ENCODE results near the gene PSMA5. TPM values are rescaled to one million over a fixed set of nuclear protein-coding genes. Genes with fewer than 3 reads are reported as not detected.

Gene PSMA5
- total and polyA plus RNA-seq, 7 experiments from 2014 or later, result 38.3 to 203 (median 76.4) TPM

Other genes with a start within 250 kb of the PSMA5 start
- 100 to 1,000 TPM; 110 to 173 (median 135) TPM for gene SARS1, start 212.5 kb downstream of the PSMA5 start, total RNA-seq
- 100 to 1,000 TPM; 134 to 179 TPM for gene SARS1, start 212.5 kb downstream of the PSMA5 start, polyA plus RNA-seq
- gene CELSR2, start 176.9 kb downstream of the PSMA5 start, total RNA-seq, result 1 to 10 TPM; 3.0 to 6.4 (median 3.2) TPM
- gene CELSR2, start 176.9 kb downstream of the PSMA5 start, polyA plus RNA-seq, result 1 to 10 TPM in 1 of 2 donors, under 1 TPM in 1; 0.17 to 1.3 TPM
- 10 to 100 TPM in 1 of 5 experiments, 1 to 10 TPM in 1, under 1 TPM in 2, not detected in 1; 0.38 to 16.1 (median 1.3) TPM for gene PSRC1, start 143.3 kb downstream of the PSMA5 start, total RNA-seq
- under 1 TPM in 1 of 2 donors, not detected in 1; 0.67 TPM for gene PSRC1, start 143.3 kb downstream of the PSMA5 start, polyA plus RNA-seq
- not detected for gene MYBPHL, start 119.4 kb downstream of the PSMA5 start, total RNA-seq
- gene MYBPHL, start 119.4 kb downstream of the PSMA5 start, polyA plus RNA-seq, result not detected
- 10 to 100 TPM in 1 of 5 experiments, 1 to 10 TPM in 4; 1.0 to 25.6 (median 1.8) TPM for gene SORT1, start 28.5 kb downstream of the PSMA5 start, total RNA-seq
- gene SORT1, start 28.5 kb downstream of the PSMA5 start, polyA plus RNA-seq, result not detected
- not detected for gene SYPL2, start 40.1 kb upstream of the PSMA5 start, total RNA-seq
- under 1 TPM in 1 of 2 donors, not detected in 1; 0.43 TPM for gene SYPL2, start 40.1 kb upstream of the PSMA5 start, polyA plus RNA-seq
- gene ATXN7L2, start 57.5 kb upstream of the PSMA5 start, total RNA-seq, result 10 to 100 TPM; 10.5 to 12.8 (median 11.7) TPM
- gene ATXN7L2, start 57.5 kb upstream of the PSMA5 start, polyA plus RNA-seq, result 10 to 100 TPM in 1 of 2 donors, 1 to 10 TPM in 1; 4.9 to 15.2 TPM
- 10 to 100 TPM; 19.6 to 41.5 (median 24.1) TPM for gene CYB561D1, start 67.6 kb upstream of the PSMA5 start, total RNA-seq
- gene CYB561D1, start 67.6 kb upstream of the PSMA5 start, polyA plus RNA-seq, result 10 to 100 TPM; 13.5 to 25.3 TPM
- 10 to 100 TPM in 3 of 5 experiments, 1 to 10 TPM in 2; 2.9 to 42.2 (median 17.7) TPM for gene AMIGO1, start 83.3 kb upstream of the PSMA5 start, total RNA-seq
- 10 to 100 TPM; 17.4 to 36.2 TPM for gene AMIGO1, start 83.3 kb upstream of the PSMA5 start, polyA plus RNA-seq
- under 1 TPM; 0.05 to 0.58 (median 0.42) TPM for gene GPR61, start 113.4 kb upstream of the PSMA5 start, total RNA-seq
- under 1 TPM in 1 of 2 donors, not detected in 1; 0.45 TPM for gene GPR61, start 113.4 kb upstream of the PSMA5 start, polyA plus RNA-seq
- 1 to 10 TPM; 4.9 to 9.3 (median 7.0) TPM for gene GNAI3, start 122.2 kb upstream of the PSMA5 start, total RNA-seq
- 1 to 10 TPM; 7.2 to 7.7 TPM for gene GNAI3, start 122.2 kb upstream of the PSMA5 start, polyA plus RNA-seq
- gene GNAT2, start 193.2 kb upstream of the PSMA5 start, total RNA-seq, result under 1 TPM in 1 of 5 experiments, not detected in 4; 0.39 TPM
- not detected for gene GNAT2, start 193.2 kb upstream of the PSMA5 start, polyA plus RNA-seq
- 100 to 1,000 TPM in 3 of 5 experiments, 10 to 100 TPM in 2; 82.8 to 403 (median 119) TPM for gene AMPD2, start 193.4 kb upstream of the PSMA5 start, total RNA-seq
- gene AMPD2, start 193.4 kb upstream of the PSMA5 start, polyA plus RNA-seq, result 10 to 100 TPM; 26.2 to 51.7 TPM
- gene GSTM4, start 229.7 kb upstream of the PSMA5 start, total RNA-seq, result 10 to 100 TPM; 14.2 to 28.4 (median 16.1) TPM
- 10 to 100 TPM in 1 of 2 donors, 1 to 10 TPM in 1; 3.1 to 15.0 TPM for gene GSTM4, start 229.7 kb upstream of the PSMA5 start, polyA plus RNA-seq
- gene GSTM2, start 241.6 kb upstream of the PSMA5 start, total RNA-seq, result 100 to 1,000 TPM in 3 of 5 experiments, 10 to 100 TPM in 2; 52.2 to 201 (median 109) TPM
- 10 to 100 TPM; 64.6 to 72.2 TPM for gene GSTM2, start 241.6 kb upstream of the PSMA5 start, polyA plus RNA-seq

All from naive thymus-derived CD4-positive, alpha-beta T cell (primary cell).